AG09319 (cell line): Measurements from ENCODE around the gene KCNIP4.

ENCODE experiments used
- DNase-seq: peaks from one replicate; pipeline ENCODE4 v3.0.0-alpha.2; 2010; ENCODE audit warnings: low read depth; ENCODE audit errors: extremely low read depth
- TF ChIP-seq, protein P1 (sequence below): IDR thresholded peaks from 2 replicates; pipeline ENCODE4 v1.5.1; 2011; ENCODE audit warnings: low read depth, mild to moderate bottlenecking, inconsistent platforms, low read length, moderate library complexity

Gene KCNIP4

DNA sequence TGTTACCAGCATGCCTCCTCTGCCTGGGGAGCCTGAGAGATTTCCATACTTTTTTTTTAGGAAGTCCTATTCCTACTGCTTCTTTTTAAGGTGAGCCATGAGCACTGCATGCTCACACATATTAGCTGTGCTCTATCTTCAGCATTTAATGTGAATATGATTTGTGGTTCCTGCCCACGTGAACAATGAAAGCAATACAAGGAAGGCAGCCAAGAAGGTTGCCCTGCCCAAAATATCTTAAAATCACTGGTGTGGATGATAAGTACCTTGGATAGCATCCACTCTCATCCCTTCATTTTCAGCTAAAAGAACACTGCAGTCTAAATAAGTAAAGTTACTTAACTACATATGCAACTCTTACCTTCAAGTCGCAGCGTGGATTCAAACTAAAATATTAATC is 640.9 kb downstream of the KCNIP4 start:
- TF ChIP-seq, protein P1, sequence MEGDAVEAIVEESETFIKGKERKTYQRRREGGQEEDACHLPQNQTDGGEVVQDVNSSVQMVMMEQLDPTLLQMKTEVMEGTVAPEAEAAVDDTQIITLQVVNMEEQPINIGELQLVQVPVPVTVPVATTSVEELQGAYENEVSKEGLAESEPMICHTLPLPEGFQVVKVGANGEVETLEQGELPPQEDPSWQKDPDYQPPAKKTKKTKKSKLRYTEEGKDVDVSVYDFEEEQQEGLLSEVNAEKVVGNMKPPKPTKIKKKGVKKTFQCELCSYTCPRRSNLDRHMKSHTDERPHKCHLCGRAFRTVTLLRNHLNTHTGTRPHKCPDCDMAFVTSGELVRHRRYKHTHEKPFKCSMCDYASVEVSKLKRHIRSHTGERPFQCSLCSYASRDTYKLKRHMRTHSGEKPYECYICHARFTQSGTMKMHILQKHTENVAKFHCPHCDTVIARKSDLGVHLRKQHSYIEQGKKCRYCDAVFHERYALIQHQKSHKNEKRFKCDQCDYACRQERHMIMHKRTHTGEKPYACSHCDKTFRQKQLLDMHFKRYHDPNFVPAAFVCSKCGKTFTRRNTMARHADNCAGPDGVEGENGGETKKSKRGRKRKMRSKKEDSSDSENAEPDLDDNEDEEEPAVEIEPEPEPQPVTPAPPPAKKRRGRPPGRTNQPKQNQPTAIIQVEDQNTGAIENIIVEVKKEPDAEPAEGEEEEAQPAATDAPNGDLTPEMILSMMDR = no peak
- DNase-seq = no peak

DNA sequence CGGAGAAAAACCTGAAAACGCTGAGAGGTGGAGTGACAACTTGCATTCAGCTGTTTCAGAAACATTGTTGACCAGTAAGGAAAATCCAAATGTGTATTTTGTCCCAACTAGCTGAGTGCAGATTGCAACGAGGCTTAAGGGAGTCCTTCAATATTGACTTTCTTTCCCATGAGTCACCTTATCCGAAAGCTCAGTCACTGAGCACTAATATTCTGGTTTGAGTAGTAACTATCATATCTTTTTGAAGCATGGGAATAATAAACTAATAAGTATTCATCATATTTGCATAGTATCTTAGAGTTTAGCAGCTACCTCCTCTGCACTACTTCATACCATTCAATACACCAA is 644.1 kb downstream of the KCNIP4 start:
- TF ChIP-seq, protein P1 = no peak
- DNase-seq = no peak

DNA sequence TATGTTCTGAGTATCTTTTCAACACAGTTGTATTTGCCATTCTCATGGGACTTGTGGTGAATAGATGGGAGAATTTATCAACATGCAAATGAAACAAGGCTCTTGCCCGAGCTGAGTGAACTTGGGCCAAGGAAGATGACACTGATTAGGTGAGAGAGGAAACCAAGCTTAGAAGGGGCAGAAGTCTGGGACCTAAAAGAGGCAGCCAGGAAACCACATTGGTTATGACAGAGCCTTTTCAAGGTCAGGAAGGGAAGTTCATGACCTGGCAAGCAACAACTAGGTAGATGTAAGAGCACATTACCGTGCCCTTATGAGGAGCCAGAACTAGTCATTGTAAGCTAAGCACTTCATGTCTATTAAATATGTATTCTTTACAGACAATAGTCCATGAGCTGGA is 658.0 kb downstream of the KCNIP4 start:
- no peak for DNase-seq
- TF ChIP-seq, protein P1 = no peak

GRCh38 chr4:21276046-21276445 is 672.5 kb downstream of the KCNIP4 start:
- no peak for DNase-seq
- TF ChIP-seq, protein P1 = no peak

DNA sequence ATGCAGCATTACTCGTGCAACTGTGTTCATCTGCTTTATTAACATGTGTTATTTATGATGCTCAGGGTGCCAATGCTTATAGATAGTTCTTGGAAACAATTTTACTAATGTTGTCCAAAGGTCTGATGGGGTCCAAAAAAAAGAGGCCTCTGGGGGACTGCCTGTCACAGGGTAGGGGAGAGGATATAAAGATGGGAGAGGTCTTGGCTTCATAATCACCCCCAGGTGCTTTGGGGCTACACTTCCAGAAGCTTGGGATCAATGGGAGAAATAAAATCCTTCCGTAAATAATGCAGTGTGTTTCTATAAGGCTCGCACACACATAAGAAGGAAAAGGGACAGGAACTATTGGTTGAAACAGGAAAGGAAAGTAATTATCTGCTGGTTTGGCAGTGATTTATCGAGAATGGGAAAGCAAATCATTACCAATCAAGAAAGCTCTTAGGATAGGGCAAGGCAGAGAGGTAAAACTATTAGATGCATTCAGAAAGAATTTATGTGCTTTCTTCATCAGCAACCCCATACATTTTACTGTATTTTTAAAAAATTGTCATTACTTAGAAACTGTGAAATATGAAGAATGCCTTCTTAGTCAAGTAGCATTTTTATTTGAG is 677.0 kb downstream of the KCNIP4 start:
- DNase-seq = no peak
- TF ChIP-seq, protein P1 = no peak

DNA sequence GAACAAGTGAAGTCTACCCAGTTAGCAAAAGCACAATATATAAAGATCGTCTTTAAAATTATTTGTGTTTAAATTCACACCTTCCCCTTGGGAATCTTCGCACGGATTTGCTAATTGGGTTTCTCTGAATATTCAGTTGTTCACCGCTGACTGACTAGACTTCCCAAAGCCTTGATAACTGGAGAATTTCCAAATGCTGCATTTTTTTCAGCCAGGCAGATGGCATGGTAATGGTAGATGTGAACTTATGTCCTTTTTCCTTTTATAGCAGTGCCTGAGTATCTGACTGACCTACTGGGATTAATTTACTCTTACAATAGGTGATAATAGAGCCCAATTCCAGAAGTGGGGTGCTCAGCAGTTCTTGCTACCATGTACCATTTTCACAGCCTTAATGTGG is 700.2 kb downstream of the KCNIP4 start:
- TF ChIP-seq, protein P1 = no peak
- DNase-seq = no peak

- TF ChIP-seq, protein P1 = no peak
- DNase-seq = no peak
Observed at GRCh38 chr4:21242163-21242562, 706.4 kb downstream of the KCNIP4 start.
